ENCODE measurements around the gene RNASEH2C. TPM values are rescaled to one million over a fixed set of nuclear protein-coding genes. Genes with fewer than 3 reads are reported as not detected.
"Not testable (repeated sequence)": the region's sequence is repeated elsewhere in the genome, so short reads cannot be mapped to it uniquely, and the experiment has no call there.

Gene RNASEH2C
- total and polyA plus RNA-seq, 9 donors: 17.9 to 154 (median 49.7) TPM

- Histone ChIP-seq H3K4me1 (ENCODE audit: insufficient read depth) (no peaks in the 10 kb centered on the region), H3K36me3 (no peaks in the 10 kb centered on the region), H3K4me3 (no peak overlapping the region), H3K9me3 (no peaks in the 10 kb centered on the region), H3K27me3 (no peaks in the 10 kb centered on the region), H3K27ac (no peak overlapping the region)
- TF ChIP-seq CTCF (IDR thresholded peaks at IDR 0.05) (no peak), POLR2A (IDR thresholded peaks at IDR 0.05) (no peak)
- WGBS, 3 donors: 80 to 92% (median 83%) methylated on average over 2 of the region's 2 CpGs
- intact Hi-C loops (cut with DNase I): no loop called here
- DNase-seq: no peak
Measured at GRCh38 chr11:65739022-65739421, 18.4 kb upstream of the RNASEH2C start.

- DNase-seq: no peak
- H3K9me3 ChIP-seq: no peaks in the 10 kb centered on the region
- no peak overlapping the region for H3K27ac ChIP-seq
- no peaks in the 10 kb centered on the region for H3K36me3 ChIP-seq
- TF ChIP-seq EP300 (IDR thresholded peaks at IDR 0.05) (no peak), CTCF (IDR thresholded peaks at IDR 0.05) (no peak), POLR2A (IDR thresholded peaks at IDR 0.05) (no peak)
- H3K27me3 ChIP-seq: no peaks in the 10 kb centered on the region
- intact Hi-C loops (cut with DNase I): no loop called here
- H3K4me1 ChIP-seq (ENCODE audit: insufficient read depth): no peaks in the 10 kb centered on the region
- no peak overlapping the region for H3K4me3 ChIP-seq
Measured at GRCh38 chr11:65736810-65737209, 16.2 kb upstream of the RNASEH2C start.

GRCh38 chr11:65735111-65735510, 14.5 kb upstream of the RNASEH2C start:
- H3K36me3 ChIP-seq; H3K27ac ChIP-seq; H3K27me3 ChIP-seq; H3K9me3 ChIP-seq; H3K4me1 ChIP-seq (ENCODE audit: insufficient read depth); H3K4me3 ChIP-seq; intact Hi-C loops (cut with DNase I); DNase-seq: not testable (repeated sequence)
- 76 to 79% (median 78%) methylated on average over 4 of the region's 4 CpGs for WGBS, 3 donors

GRCh38 chr11:65730461-65730860, 9.9 kb upstream of the RNASEH2C start:
- TF ChIP-seq CTCF (IDR thresholded peaks at IDR 0.05) (no peak), POLR2A (IDR thresholded peaks at IDR 0.05) (no peak), EP300 (IDR thresholded peaks at IDR 0.05) (no peak)
- no peak overlapping the region for H3K27ac ChIP-seq
- no peaks in the 10 kb centered on the region for H3K9me3 ChIP-seq
- H3K4me3 ChIP-seq: no peak overlapping the region
- intact Hi-C loops (cut with DNase I): no loop called here
- no peaks in the 10 kb centered on the region for H3K27me3 ChIP-seq
- no peaks in the 10 kb centered on the region for H3K4me1 ChIP-seq (ENCODE audit: insufficient read depth)
- DNase-seq: no peak
- H3K36me3 ChIP-seq: no peaks in the 10 kb centered on the region
- 38 to 56% (median 50%) methylated on average over 5 of the region's 5 CpGs for WGBS, 3 donors

GRCh38 chr11:65727865-65728264, 7.3 kb upstream of the RNASEH2C start:
- Histone ChIP-seq H3K36me3 (no peaks in the 10 kb centered on the region), H3K27ac (no peak overlapping the region), H3K9me3 (no peaks in the 10 kb centered on the region), H3K4me3 (no peak overlapping the region), H3K4me1 (ENCODE audit: insufficient read depth) (no peaks in the 10 kb centered on the region), H3K27me3 (no peaks in the 10 kb centered on the region)
- WGBS, 3 donors: 80 to 91% (median 90%) methylated on average over 15 of the region's 15 CpGs
- no peak for TF ChIP-seq POLR2A (IDR thresholded peaks at IDR 0.05)
- no peak for TF ChIP-seq EP300 (IDR thresholded peaks at IDR 0.05)
- TF ChIP-seq CTCF (IDR thresholded peaks at IDR 0.05): no peak
- DNase-seq: no peak
- intact Hi-C loops (cut with DNase I): no loop called here

All from ovary (tissue), 9 donors.